ENCODE results near the gene ADAMTS6. TPM values are rescaled to one million over a fixed set of nuclear protein-coding genes. Genes with fewer than 3 reads are reported as not detected.
A peak's percentile ranks its signal among the peaks of the same experiment; 100 is the strongest.

The ADAMTS6 gene
- total RNA-seq, 1 experiment from 2014 or later, result 13.5 TPM

DNA sequence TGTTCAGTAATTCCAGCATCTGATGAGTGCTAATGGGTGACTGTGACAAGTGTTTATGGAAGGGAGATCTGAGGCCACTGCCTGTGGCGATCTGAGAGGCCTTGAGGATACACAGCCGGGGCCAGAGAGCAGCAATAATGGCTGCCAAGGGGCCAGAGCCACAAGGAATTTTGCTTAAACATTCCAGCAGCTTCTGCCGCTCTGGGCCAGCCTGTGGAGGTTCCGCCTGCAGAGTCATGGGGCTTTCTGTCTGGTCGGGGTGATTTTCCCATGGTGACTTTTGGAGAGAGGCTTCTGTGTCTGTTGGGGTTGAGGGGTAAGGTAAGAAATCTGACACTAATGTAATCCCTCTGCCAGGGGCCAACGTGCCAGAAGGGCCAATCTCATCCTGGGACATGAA, 353.5 kb downstream of the ADAMTS6 start:
- Histone ChIP-seq H3K27me3 (no peaks in the 10 kb centered on the region), H3K4me3 (no peak overlapping the region), H3K36me3 (no peaks in the 10 kb centered on the region), H3K9me3 (peaks cover 2% of the 10 kb centered on the region; the same call in 1 of the 2 replicates)
- DNase-seq, result no peak

DNA sequence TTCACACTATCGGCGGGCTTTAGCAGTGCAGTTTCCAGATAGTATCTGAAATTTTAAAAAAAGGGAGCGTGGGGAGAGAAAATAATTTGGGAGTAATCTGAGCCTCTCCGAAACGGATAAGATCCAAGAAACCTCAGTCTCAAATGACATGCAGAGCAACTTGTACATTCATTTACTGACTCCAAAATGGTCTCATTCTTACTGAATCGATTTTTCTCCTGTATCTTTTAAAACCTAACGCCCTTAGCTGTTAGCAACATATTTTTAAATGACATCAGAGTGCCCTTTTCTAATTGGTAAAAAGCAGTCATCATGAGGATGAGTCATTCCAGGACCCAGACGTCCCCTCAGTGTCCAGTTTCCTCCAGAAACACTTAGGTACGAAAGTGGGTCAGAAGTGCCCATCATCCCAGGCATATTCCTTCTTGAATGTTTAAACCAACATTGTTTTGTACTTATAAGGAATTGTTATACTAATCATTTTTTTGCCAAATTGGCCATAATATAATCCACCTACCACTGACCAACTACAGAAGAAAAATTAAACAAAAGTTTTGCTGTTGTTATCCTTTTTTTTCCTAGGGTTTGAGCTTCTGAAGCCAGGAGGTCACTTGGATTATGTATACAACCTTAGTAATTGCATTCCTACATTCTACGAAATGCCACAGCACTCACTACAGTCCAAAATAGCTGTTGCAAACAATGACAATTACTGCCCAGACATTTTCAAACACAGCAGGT, 354.4 kb downstream of the ADAMTS6 start:
- no peak overlapping the region for H3K4me3 ChIP-seq
- no peaks in the 10 kb centered on the region for H3K27me3 ChIP-seq

DNA sequence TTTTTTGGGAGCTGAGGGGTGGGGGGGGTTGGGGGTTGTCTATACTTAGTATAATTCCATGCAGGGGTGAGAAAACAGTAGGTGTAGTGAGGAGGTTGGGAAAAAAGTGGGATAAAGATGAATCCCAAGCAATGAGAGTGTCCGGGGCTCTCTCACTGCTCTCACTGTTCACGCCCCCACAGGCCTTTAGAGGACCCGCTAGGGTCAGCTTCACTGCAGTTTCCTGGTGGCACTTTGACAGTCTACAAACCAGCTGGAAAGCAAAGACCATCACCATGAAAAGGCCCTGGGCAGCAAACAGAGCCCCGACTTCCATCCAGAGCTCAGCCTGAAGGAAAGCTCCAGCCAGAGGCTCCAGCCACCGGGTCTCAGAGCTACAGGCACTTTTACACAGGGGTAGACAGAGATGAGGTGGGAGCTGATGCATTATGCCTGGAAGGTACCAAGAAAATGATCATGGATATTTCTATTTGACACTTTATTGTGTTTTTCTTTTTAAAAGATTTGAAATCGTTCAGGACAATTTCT, 355.1 kb downstream of the ADAMTS6 start:
- Histone ChIP-seq H3K27me3 (no peaks in the 10 kb centered on the region), H3K9me3 (peaks cover 2% of the 10 kb centered on the region; the same call in 1 of the 2 replicates), H3K36me3 (no peaks in the 10 kb centered on the region), H3K4me3 (no peak overlapping the region)
- no peak for DNase-seq

More for the DNA sequence above, 354.4 kb downstream of the ADAMTS6 start:
- peak; percentile 39 for DNase-seq
- no peaks in the 10 kb centered on the region for H3K36me3 ChIP-seq
- H3K9me3 ChIP-seq, result peaks cover 2% of the 10 kb centered on the region; the same call in 1 of the 2 replicates

DNA sequence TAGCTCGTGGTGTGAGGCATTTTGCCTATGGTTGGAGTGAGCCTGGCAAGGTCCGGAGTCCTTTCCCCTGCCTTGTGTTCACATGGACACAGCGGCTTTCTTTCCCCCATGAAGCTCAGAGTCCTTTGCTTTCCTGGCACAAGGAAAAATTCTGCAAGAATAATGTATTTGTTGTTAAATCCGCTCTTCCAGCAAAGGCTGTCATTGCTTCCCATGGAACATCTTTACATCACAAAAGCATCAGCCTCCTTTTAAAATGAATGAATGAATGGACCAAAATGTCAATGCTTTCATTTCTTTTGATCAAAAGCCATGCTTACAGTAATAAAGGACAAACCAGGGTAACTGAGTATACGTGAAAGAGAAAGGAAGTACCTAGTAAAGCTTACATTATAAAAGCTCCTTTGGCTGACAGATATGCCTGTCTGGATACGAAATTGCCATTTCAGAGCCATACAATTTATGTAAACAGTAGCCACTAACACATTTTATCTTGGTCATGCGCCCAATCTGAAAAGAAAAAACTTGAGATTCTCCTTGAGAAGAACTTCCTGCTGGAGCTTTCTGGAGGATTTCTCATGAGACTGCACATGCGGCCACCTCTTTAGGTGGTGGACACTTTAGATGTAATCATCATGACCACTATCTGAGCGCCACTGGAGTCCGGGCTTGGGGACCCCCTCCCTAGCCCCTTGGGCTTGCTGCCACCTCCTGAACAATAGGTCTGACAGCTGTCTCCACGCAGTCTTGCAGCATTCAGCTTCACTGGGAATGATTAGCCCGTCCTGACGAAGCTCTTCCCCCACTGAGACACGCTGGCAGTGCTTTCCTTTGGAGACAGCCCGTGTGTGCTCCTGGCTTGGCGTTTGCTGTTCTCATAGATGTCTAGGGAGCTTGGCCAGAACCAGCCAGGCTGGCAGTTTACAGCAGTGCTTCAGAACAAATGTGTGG, 355.9 kb downstream of the ADAMTS6 start:
- no peaks in the 10 kb centered on the region for H3K36me3 ChIP-seq
- peak overlapping the region; percentile 10; the same call in 1 of the 2 replicates for H3K4me3 ChIP-seq
- H3K27me3 ChIP-seq, result no peaks in the 10 kb centered on the region
- DNase-seq, result peak; percentile 81
- H3K9me3 ChIP-seq, result peaks cover 2% of the 10 kb centered on the region; the same call in 1 of the 2 replicates

- Histone ChIP-seq H3K36me3 (no peaks in the 10 kb centered on the region), H3K27me3 (no peaks in the 10 kb centered on the region), H3K4me3 (no peak overlapping the region), H3K9me3 (peaks cover 11% of the 10 kb centered on the region)
- no peak for DNase-seq
Measured at GRCh38 chr5:65121880-65122436, 359.8 kb downstream of the ADAMTS6 start.

DNA sequence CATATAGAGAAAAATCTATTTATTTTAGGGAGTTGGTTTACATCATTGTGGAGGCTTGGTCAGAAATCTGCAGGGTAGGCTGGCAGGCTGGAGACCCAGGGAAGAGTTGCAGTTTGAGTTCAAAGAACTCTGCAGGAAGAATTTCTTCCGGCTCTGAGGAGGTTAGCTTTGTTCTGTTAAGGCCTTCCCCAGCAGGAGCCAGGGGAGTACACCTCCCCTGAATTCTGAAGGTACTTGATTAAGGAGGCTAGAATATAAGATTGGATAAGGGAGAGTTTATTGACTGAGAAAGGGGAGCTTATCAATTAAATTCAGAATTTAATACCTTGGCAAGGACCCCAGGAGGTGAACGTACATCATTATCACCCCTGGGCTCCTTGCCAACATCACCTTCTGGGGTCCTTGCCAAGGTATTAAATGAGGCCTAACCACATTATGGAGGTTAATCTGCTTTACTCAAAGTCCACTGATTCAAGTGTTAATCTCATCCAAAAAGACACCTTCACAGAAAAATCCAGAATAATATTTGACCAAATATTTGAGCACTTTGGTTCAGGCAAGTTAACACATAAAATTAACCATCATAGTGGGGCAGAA, 361.3 kb downstream of the ADAMTS6 start:
- Histone ChIP-seq H3K36me3 (no peaks in the 10 kb centered on the region), H3K27me3 (no peaks in the 10 kb centered on the region), H3K9me3 (peaks cover 15% of the 10 kb centered on the region), H3K4me3 (no peak overlapping the region)
- DNase-seq, result no peak

DNA sequence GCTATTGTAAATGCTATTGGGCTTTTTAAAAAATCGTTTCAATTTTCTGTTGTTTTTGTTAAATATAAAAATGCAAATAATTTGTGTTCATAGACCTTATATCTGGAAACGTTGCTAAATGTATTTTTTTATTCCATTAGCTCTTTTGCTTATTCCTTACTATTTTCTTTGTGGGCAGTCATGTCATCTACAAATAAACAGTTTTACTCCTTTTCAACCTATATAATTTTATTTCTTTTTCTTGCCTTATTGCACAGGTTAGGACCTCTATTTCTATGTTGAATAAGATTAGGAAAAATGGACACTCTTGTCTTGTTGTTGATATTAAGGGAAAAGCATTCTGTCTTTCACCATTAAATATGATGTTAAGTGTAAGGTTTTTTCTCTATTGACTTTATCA, 364.2 kb downstream of the ADAMTS6 start:
- H3K9me3 ChIP-seq, result peaks cover 15% of the 10 kb centered on the region
- H3K36me3 ChIP-seq, result no peaks in the 10 kb centered on the region
- H3K4me3 ChIP-seq, result no peak overlapping the region
- no peak for DNase-seq
- no peaks in the 10 kb centered on the region for H3K27me3 ChIP-seq

- Histone ChIP-seq H3K27me3 (no peaks in the 10 kb centered on the region), H3K36me3 (no peaks in the 10 kb centered on the region), H3K9me3 (peaks cover 15% of the 10 kb centered on the region), H3K4me3 (no peak overlapping the region)
- DNase-seq, result no peak
Measured at GRCh38 chr5:65113771-65114170, 367.9 kb downstream of the ADAMTS6 start.

GRCh38 chr5:65111961-65112658, 369.6 kb downstream of the ADAMTS6 start:
- no peaks in the 10 kb centered on the region for H3K27me3 ChIP-seq
- no peak for DNase-seq
- no peaks in the 10 kb centered on the region for H3K36me3 ChIP-seq
- peaks cover 5% of the 10 kb centered on the region for H3K9me3 ChIP-seq
- no peak overlapping the region for H3K4me3 ChIP-seq

DNA sequence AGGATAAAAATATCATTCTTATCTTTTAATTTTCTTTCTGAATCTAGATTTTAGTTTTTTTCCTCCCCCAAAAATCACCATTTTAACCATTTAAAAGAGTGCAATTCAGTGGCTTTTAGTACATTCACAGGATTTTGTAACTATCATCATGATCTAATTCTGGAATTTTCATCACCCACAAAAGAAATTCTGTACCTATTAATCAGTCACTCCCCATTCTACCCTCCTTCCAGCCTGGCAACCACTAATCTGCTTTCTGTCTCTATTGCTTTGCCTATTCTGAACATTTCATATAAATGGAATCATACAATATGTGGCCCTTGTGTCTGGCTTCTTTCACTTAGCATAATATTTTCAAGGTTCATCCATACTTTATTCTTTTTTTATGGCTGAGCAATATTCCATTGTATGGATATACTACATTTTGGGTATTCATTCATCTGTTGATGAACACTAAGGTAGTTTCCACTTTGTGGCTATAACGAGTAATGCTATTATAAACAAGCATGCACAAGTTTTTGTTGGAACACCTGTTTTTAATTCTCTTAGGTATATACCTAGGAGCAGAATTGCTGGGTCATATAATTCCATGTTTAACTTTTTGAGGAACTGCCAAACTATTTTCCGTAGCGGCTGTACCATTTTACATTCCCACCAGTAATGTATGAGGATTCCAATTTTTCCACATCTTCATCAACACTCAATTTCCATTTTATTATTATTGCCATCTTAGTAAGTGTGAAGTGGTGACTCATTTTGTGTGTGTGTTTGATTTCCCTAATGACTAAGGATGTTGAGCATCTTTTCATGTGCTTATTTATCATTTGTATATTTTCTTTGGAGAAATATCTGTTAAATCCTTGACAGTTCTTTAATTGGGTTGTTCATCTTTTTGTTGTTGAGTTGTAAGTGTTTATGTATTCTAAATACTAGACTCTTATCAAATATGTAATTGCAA, 372.7 kb downstream of the ADAMTS6 start:
- no peak for DNase-seq
- no peaks in the 10 kb centered on the region for H3K36me3 ChIP-seq

DNA sequence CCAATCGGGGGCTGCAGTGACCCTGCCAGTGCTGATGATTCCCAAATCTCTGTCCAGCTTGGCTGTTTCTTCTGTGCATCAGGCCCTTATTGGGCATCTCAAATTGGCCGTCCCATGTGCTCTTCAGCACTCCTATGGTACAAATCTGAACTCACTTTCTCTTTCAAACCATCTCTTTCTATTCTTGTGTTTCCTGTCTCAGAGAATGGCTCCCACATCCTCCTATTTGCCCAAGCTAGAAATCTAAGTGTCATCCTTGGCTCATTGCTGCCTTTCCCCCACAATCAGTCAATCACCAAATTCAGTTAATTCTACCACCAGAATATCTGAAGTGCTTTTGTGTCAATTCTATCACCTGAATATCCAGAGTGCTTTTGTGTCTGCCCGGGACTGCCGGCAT, 376.4 kb downstream of the ADAMTS6 start:
- Histone ChIP-seq H3K36me3 (no peaks in the 10 kb centered on the region), H3K27me3 (no peaks in the 10 kb centered on the region), H3K9me3 (no peaks in the 10 kb centered on the region), H3K4me3 (no peak overlapping the region)
- DNase-seq, result no peak

More for the DNA sequence above, 372.7 kb downstream of the ADAMTS6 start:
- Histone ChIP-seq H3K4me3 (no peak overlapping the region), H3K9me3 (no peaks in the 10 kb centered on the region), H3K27me3 (no peaks in the 10 kb centered on the region)

DNA sequence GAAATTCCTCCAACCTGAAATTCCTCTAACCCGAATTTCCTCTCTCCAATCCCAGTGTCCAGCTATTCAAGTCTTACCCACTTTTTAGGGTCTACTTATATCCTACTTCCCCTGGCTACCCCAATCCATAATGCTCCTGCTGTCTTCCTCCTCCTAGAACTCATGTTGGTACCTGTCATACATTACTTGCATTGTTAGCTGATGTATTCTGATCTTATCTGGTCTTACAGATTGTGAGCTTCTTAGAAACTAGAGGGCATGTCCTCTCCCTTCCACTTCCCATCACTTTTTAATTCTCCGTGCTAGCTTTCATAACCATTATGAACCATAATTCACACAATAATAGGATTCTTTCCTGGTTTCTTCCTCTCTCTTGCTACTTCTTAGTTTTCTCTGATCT, 376.9 kb downstream of the ADAMTS6 start:
- no peaks in the 10 kb centered on the region for H3K9me3 ChIP-seq
- H3K4me3 ChIP-seq, result no peak overlapping the region
- no peaks in the 10 kb centered on the region for H3K27me3 ChIP-seq
- DNase-seq, result no peak
- no peaks in the 10 kb centered on the region for H3K36me3 ChIP-seq

DNA sequence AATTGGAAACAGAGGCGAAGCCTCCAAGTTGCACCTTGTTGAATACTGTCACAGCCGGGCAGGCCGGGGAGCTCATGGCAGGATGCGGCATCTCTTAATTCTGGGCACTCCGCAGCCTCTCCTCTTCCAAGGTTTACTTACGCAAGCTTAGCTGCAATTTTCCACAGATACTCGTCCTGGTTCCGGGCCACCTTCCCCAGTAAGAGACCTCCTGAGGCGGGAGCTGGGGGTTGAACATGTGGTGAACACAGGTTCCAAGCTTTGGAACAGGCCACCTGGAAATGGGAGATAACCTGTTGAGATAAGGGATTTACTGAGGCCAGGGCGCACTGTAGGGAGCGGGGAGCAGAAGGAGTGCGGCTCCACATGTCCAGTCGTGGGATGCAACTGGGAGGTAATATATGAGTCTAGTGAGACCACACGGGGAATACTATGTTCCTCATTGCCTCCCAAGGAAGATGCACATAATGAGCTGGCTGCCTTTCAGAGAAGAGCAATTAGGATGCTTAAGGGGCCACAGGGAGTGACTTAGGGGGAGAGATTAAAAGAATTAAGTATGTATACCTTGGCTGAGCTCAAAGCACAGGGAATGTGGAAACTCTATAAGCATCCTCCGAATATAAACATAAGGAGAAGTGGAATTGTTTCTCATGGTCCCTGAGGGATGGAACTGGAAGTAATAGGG, 377.8 kb downstream of the ADAMTS6 start:
- Histone ChIP-seq H3K4me3 (no peak overlapping the region), H3K36me3 (no peaks in the 10 kb centered on the region), H3K27me3 (no peaks in the 10 kb centered on the region), H3K9me3 (no peaks in the 10 kb centered on the region)
- no peak for DNase-seq

GRCh38 chr5:65102976-65103711, 378.6 kb downstream of the ADAMTS6 start:
- DNase-seq, result no peak
- no peaks in the 10 kb centered on the region for H3K27me3 ChIP-seq
- H3K4me3 ChIP-seq, result peak overlapping the region; percentile 23
- H3K9me3 ChIP-seq, result no peaks in the 10 kb centered on the region
- no peaks in the 10 kb centered on the region for H3K36me3 ChIP-seq

Measured in MG63 (cell line).